Skeletal muscle tissue (tissue), 4 donors: ENCODE results near the gene BLOC1S3. TPM values are rescaled to one million over a fixed set of nuclear protein-coding genes. Genes with fewer than 3 reads are reported as not detected.
"Not testable (repeated sequence)": the region's sequence is repeated elsewhere in the genome, so short reads cannot be mapped to it uniquely, and the experiment has no call there.

Source experiments
- H3K27ac ChIP-seq: one replicate; pipeline ENCODE4 v1.7.0; 2013; ENCODE audit warnings: mild to moderate bottlenecking, low read depth, low read length, inconsistent platforms
- H3K27me3 ChIP-seq, 3 donors: one replicate each; pipeline ENCODE4 v1.7.0; 2013; ENCODE audit warnings: low read length in 3 of 3; ENCODE audit not compliant: control insufficient read depth in 3 of 3, insufficient read depth in 3 of 3
- H3K36me3 ChIP-seq, 3 donors: one replicate each; pipeline ENCODE4 v1.7.0; 2013; ENCODE audit warnings: low read length in 3 of 3; ENCODE audit not compliant: control insufficient read depth in 3 of 3, insufficient read depth in 3 of 3
- H3K4me1 ChIP-seq, 3 donors: one replicate each; pipeline ENCODE4 v1.7.0; 2013; ENCODE audit warnings: low read length in 3 of 3, mild to moderate bottlenecking in 3 of 3; ENCODE audit not compliant: control insufficient read depth in 3 of 3, insufficient read depth in 3 of 3
- H3K4me3 ChIP-seq, 3 donors: one replicate each; pipeline ENCODE4 v1.7.0; 2013; ENCODE audit warnings: low read length in 3 of 3
- H3K9ac ChIP-seq, 3 donors: one replicate each; pipeline ENCODE4 v1.7.0; 2013; ENCODE audit warnings: low read length in 3 of 3, mild to moderate bottlenecking in 3 of 3, moderate library complexity in 2 of 3, low read depth in 1 of 3
- H3K9me3 ChIP-seq, 3 donors: one replicate each; pipeline ENCODE4 v1.7.0; 2013; ENCODE audit warnings: low read length in 3 of 3; ENCODE audit not compliant: control insufficient read depth in 3 of 3
- total RNA-seq: library from RNA; depleted of rRNA; stranded (reverse); fragments of >200 nt; gene quantifications from one replicate; pipeline ENCODE4 v1.2.3, GENCODE V29; 2014
- donor health status: Osteomylitis.

The BLOC1S3 gene
- total RNA-seq, 1 donor from 2014 or later: 4.2 TPM

- no peak overlapping the region for H3K4me3 ChIP-seq
- peaks cover 34 to 47% (median 37%) of the 10 kb centered on the region in 3 donors for H3K27me3 ChIP-seq
- peaks cover 4 to 6% (median 6%) of the 10 kb centered on the region in 3 donors for H3K4me1 ChIP-seq
- H3K9me3 ChIP-seq: no peaks in the 10 kb centered on the region
- no peak overlapping the region for H3K27ac ChIP-seq
- no peaks in the 10 kb centered on the region for H3K36me3 ChIP-seq
- no peak overlapping the region for H3K9ac ChIP-seq
Measured at GRCh38 chr19:45218426-45218825, 39.8 kb downstream of the BLOC1S3 start.

- Histone ChIP-seq H3K27ac (no peak overlapping the region), H3K4me3 (no peak overlapping the region), H3K27me3 (peaks cover 34 to 48% (median 37%) of the 10 kb centered on the region in 3 donors), H3K36me3 (no peaks in the 10 kb centered on the region), H3K9me3 (no peaks in the 10 kb centered on the region), H3K4me1 (peaks cover 4 to 6% (median 6%) of the 10 kb centered on the region in 3 donors), H3K9ac (no peak overlapping the region)
Measured at GRCh38 chr19:45218911-45219743, 40.5 kb downstream of the BLOC1S3 start.

- H3K27ac ChIP-seq: no peak overlapping the region
- no peaks in the 10 kb centered on the region for H3K9me3 ChIP-seq
- H3K27me3 ChIP-seq: peaks cover 13 to 27% (median 17%) of the 10 kb centered on the region in 3 donors
- peaks cover 0 to under 1% (median 0%) of the 10 kb centered on the region in 3 donors for H3K4me1 ChIP-seq
- no peaks in the 10 kb centered on the region for H3K36me3 ChIP-seq
- no peak overlapping the region for H3K4me3 ChIP-seq
- no peak overlapping the region for H3K9ac ChIP-seq
Measured at GRCh38 chr19:45222724-45223123, 44.1 kb downstream of the BLOC1S3 start.

GRCh38 chr19:45223879-45224278, 45.3 kb downstream of the BLOC1S3 start:
- Histone ChIP-seq H3K27me3 (peaks cover 5 to 22% (median 8%) of the 10 kb centered on the region in 3 donors), H3K9ac (no peak overlapping the region), H3K9me3 (no peaks in the 10 kb centered on the region)

GRCh38 chr19:45224645-45225044, 46.1 kb downstream of the BLOC1S3 start:
- Histone ChIP-seq H3K27ac (no peak overlapping the region), H3K4me1 (no peaks in the 10 kb centered on the region), H3K4me3 (no peak overlapping the region), H3K36me3 (no peaks in the 10 kb centered on the region), H3K9me3 (no peaks in the 10 kb centered on the region), H3K27me3 (peaks cover under 1 to 22% (median 7%) of the 10 kb centered on the region in 3 donors), H3K9ac (no peak overlapping the region)

More at GRCh38 chr19:45223879-45224278, 45.3 kb downstream of the BLOC1S3 start:
- Histone ChIP-seq H3K36me3 (no peaks in the 10 kb centered on the region), H3K27ac (no peak overlapping the region), H3K4me1 (no peaks in the 10 kb centered on the region), H3K4me3 (no peak overlapping the region)

GRCh38 chr19:45229056-45229455, 50.5 kb downstream of the BLOC1S3 start:
- H3K27ac ChIP-seq, H3K36me3 ChIP-seq, H3K4me1 ChIP-seq, H3K9ac ChIP-seq, H3K4me3 ChIP-seq, H3K9me3 ChIP-seq: not testable (repeated sequence)
- peaks cover 9 to 23% (median 15%) of the 10 kb centered on the region in 3 donors for H3K27me3 ChIP-seq

Other genes starting within 250 kb of the BLOC1S3 start
- gene APOC4, start 236.5 kb upstream of the BLOC1S3 start, total RNA-seq: not detected
- gene APOC2, start 232.7 kb upstream of the BLOC1S3 start, total RNA-seq: not detected
- 40.7 TPM for gene CLPTM1, start 223.4 kb upstream of the BLOC1S3 start, total RNA-seq
- 7.8 TPM for gene RELB, start 177.3 kb upstream of the BLOC1S3 start, total RNA-seq
- gene CLASRP, start 139.7 kb upstream of the BLOC1S3 start, total RNA-seq: 7.8 TPM
- gene ZNF296, start 102.3 kb upstream of the BLOC1S3 start, total RNA-seq: not detected
- gene GEMIN7, start 99.5 kb upstream of the BLOC1S3 start, total RNA-seq: 16.7 TPM
- 16.2 TPM for gene PPP1R37, start 85.6 kb upstream of the BLOC1S3 start, total RNA-seq
- gene NKPD1, start 17.8 kb upstream of the BLOC1S3 start, total RNA-seq: not detected
- gene TRAPPC6A, start 547 bp upstream of the BLOC1S3 start, total RNA-seq: 15.1 TPM
- gene EXOC3L2, start 66.6 kb downstream of the BLOC1S3 start, total RNA-seq: 2.1 TPM
- gene MARK4, start 72.5 kb downstream of the BLOC1S3 start, total RNA-seq: 15.7 TPM
- 3,746 TPM for gene CKM, start 144.1 kb downstream of the BLOC1S3 start, total RNA-seq
- 0.52 TPM for gene KLC3, start 162.0 kb downstream of the BLOC1S3 start, total RNA-seq
- gene ERCC2, start 191.8 kb downstream of the BLOC1S3 start, total RNA-seq: 7.3 TPM
- gene PPP1R13L, start 226.3 kb downstream of the BLOC1S3 start, total RNA-seq: not detected
- 7.3 TPM for gene POLR1G, start 227.9 kb downstream of the BLOC1S3 start, total RNA-seq
- gene ERCC1, start 245.1 kb downstream of the BLOC1S3 start, total RNA-seq: 56.9 TPM